IgD-negative memory B cell (primary cell): ENCODE data around the gene MED29. TPM values are rescaled to one million over a fixed set of nuclear protein-coding genes. Genes with fewer than 3 reads are reported as not detected.
A peak's percentile ranks its signal among the peaks of the same experiment; 100 is the strongest.

Experiments
- H3K27ac Mint-ChIP-seq, 3 donors: one replicate each; pipeline ENCODE4 v1.8.0; 2020 to 2022; ENCODE audit warnings: mild to moderate bottlenecking in 3 of 3, mixed read lengths in 3 of 3, moderate library complexity in 1 of 3
- H3K27me3 Mint-ChIP-seq: one replicate; pipeline ENCODE4 v1.8.0; 2021; ENCODE audit warnings: mixed read lengths
- H3K36me3 Mint-ChIP-seq: one replicate; pipeline ENCODE4 v1.8.0; 2020; ENCODE audit warnings: mild to moderate bottlenecking, mixed read lengths
- H3K4me1 Mint-ChIP-seq, 3 donors: one replicate each; pipeline ENCODE4 v1.8.0; 2020 to 2022; ENCODE audit warnings: mixed read lengths in 3 of 3, mild to moderate bottlenecking in 1 of 3
- H3K4me3 Mint-ChIP-seq, 4 donors: one replicate each; pipeline ENCODE4 v1.8.0; 2020 to 2022; ENCODE audit warnings: mild to moderate bottlenecking in 4 of 4, mixed read lengths in 4 of 4, moderate library complexity in 3 of 4
- H3K9me3 Mint-ChIP-seq, 3 donors: one replicate each; pipeline ENCODE4 v1.8.0; 2020 to 2021; ENCODE audit warnings: mixed read lengths in 3 of 3, mild to moderate bottlenecking in 1 of 3
- polyA plus RNA-seq: library from polyadenylated mRNA; unstranded; fragments of 300-500 nt; fragmentation: Illumina TruSeq; gene quantifications from one replicate; pipeline ENCODE4 v1.2.3, GENCODE V29; 2021

The MED29 gene
- polyA plus RNA-seq, 1 donor from 2014 or later: 68.7 TPM

GRCh38 chr19:39380521-39381502 lies 10.4 kb upstream of the MED29 start:
- Mint-ChIP-seq H3K4me3 (peak overlapping the region in 1 of 4 donors; percentile 63), H3K36me3 (peaks cover 6% of the 10 kb centered on the region), H3K27ac (peak overlapping the region in 2 of 3 donors; percentile 48 to 74), H3K9me3 (no peaks in the 10 kb centered on the region), H3K27me3 (no peaks in the 10 kb centered on the region), H3K4me1 (peaks cover 0 to 4% (median 0%) of the 10 kb centered on the region in 3 donors)

- Mint-ChIP-seq H3K27ac (peak overlapping the region in 1 of 3 donors; percentile 79), H3K27me3 (no peaks in the 10 kb centered on the region), H3K4me3 (peak overlapping the region in 1 of 4 donors; percentile 5), H3K9me3 (no peaks in the 10 kb centered on the region), H3K4me1 (peaks cover 0 to 4% (median 0%) of the 10 kb centered on the region in 3 donors), H3K36me3 (peaks cover 4% of the 10 kb centered on the region)
Observed at GRCh38 chr19:39381910-39382611, 9.1 kb upstream of the MED29 start.

GRCh38 chr19:39382991-39383828 lies 8.0 kb upstream of the MED29 start:
- Mint-ChIP-seq H3K4me3 (peak overlapping the region in 1 of 4 donors; percentile 29), H3K27me3 (no peaks in the 10 kb centered on the region), H3K4me1 (peaks cover 0 to 4% (median 0%) of the 10 kb centered on the region in 3 donors), H3K27ac (peak overlapping the region in 2 of 3 donors; percentile 71 to 79), H3K36me3 (peaks cover 4% of the 10 kb centered on the region), H3K9me3 (no peaks in the 10 kb centered on the region)

GRCh38 chr19:39384839-39385568 lies 6.2 kb upstream of the MED29 start:
- Mint-ChIP-seq H3K27me3 (no peaks in the 10 kb centered on the region), H3K9me3 (no peaks in the 10 kb centered on the region), H3K36me3 (peaks cover 3% of the 10 kb centered on the region), H3K4me1 (peaks cover 0 to 4% (median 2%) of the 10 kb centered on the region in 3 donors), H3K27ac (peak overlapping the region in 2 of 3 donors; percentile 90 to 91), H3K4me3 (no peak overlapping the region)

- H3K36me3 Mint-ChIP-seq: peaks cover 3% of the 10 kb centered on the region
- peak overlapping the region in 2 of 4 donors; percentile 43 to 51 for H3K4me3 Mint-ChIP-seq
- H3K27me3 Mint-ChIP-seq: no peaks in the 10 kb centered on the region
- peak overlapping the region in 2 of 3 donors; percentile 14 to 91 for H3K27ac Mint-ChIP-seq
- H3K4me1 Mint-ChIP-seq: peaks cover under 1 to 9% (median 7%) of the 10 kb centered on the region in 3 donors
- no peaks in the 10 kb centered on the region for H3K9me3 Mint-ChIP-seq
Observed at GRCh38 chr19:39385629-39386411, 5.4 kb upstream of the MED29 start.

- Mint-ChIP-seq H3K9me3 (no peaks in the 10 kb centered on the region), H3K4me3 (peak overlapping the region in 1 of 4 donors; percentile 22)
Observed at GRCh38 chr19:39386557-39386956, 4.6 kb upstream of the MED29 start.

GRCh38 chr19:39388657-39389056 lies 2.5 kb upstream of the MED29 start:
- peak overlapping the region; percentile 73 to 88 (median 78) for H3K27ac Mint-ChIP-seq
- peaks cover 7 to 19% (median 16%) of the 10 kb centered on the region in 3 donors for H3K4me1 Mint-ChIP-seq
- no peaks in the 10 kb centered on the region for H3K9me3 Mint-ChIP-seq
- H3K4me3 Mint-ChIP-seq: peak overlapping the region in 1 of 4 donors; percentile 84
- H3K36me3 Mint-ChIP-seq: peaks cover 5% of the 10 kb centered on the region
- H3K27me3 Mint-ChIP-seq: no peaks in the 10 kb centered on the region

More at GRCh38 chr19:39386557-39386956, 4.6 kb upstream of the MED29 start:
- Mint-ChIP-seq H3K36me3 (peaks cover 4% of the 10 kb centered on the region), H3K27ac (peak overlapping the region in 2 of 3 donors; percentile 19 to 91), H3K27me3 (no peaks in the 10 kb centered on the region), H3K4me1 (peaks cover 7 to 13% (median 8%) of the 10 kb centered on the region in 3 donors)

- peak overlapping the region; percentile 78 to 99 (median 98) for H3K27ac Mint-ChIP-seq
- H3K36me3 Mint-ChIP-seq: peaks cover 5% of the 10 kb centered on the region
- H3K4me3 Mint-ChIP-seq: peak overlapping the region; percentile 84 to 97 (median 97)
- H3K4me1 Mint-ChIP-seq: peaks cover 7 to 19% (median 16%) of the 10 kb centered on the region in 3 donors
- H3K27me3 Mint-ChIP-seq: no peaks in the 10 kb centered on the region
- no peaks in the 10 kb centered on the region for H3K9me3 Mint-ChIP-seq
Observed at GRCh38 chr19:39389631-39390414, 1.4 kb upstream of the MED29 start.

- Mint-ChIP-seq H3K36me3 (peaks cover 7% of the 10 kb centered on the region), H3K27ac (peak overlapping the region; percentile 78 to 99 (median 98)), H3K4me3 (peak overlapping the region; percentile 84 to 97 (median 97)), H3K27me3 (no peaks in the 10 kb centered on the region), H3K4me1 (peaks cover 7 to 19% (median 16%) of the 10 kb centered on the region in 3 donors), H3K9me3 (no peaks in the 10 kb centered on the region)
Observed at GRCh38 chr19:39390451-39390750, 777 bp upstream of the MED29 start.

GRCh38 chr19:39397360-39398296 lies 6.5 kb downstream of the MED29 start:
- Mint-ChIP-seq H3K27ac (peak overlapping the region; percentile 93 to 100 (median 95)), H3K4me1 (peaks cover 28 to 39% (median 38%) of the 10 kb centered on the region in 3 donors)

GRCh38 chr19:39398297-39398864 lies 7.2 kb downstream of the MED29 start:
- Mint-ChIP-seq H3K27ac (peak overlapping the region; percentile 93 to 100 (median 95)), H3K9me3 (no peaks in the 10 kb centered on the region), H3K4me3 (peak overlapping the region in 2 of 4 donors; percentile 84 to 89), H3K36me3 (peaks cover 4% of the 10 kb centered on the region), H3K4me1 (peaks cover 28 to 39% (median 37%) of the 10 kb centered on the region in 3 donors), H3K27me3 (no peaks in the 10 kb centered on the region)

More at GRCh38 chr19:39397360-39398296, 6.5 kb downstream of the MED29 start:
- Mint-ChIP-seq H3K36me3 (peaks cover 4% of the 10 kb centered on the region), H3K4me3 (peak overlapping the region; percentile 4 to 89 (median 58)), H3K27me3 (no peaks in the 10 kb centered on the region), H3K9me3 (no peaks in the 10 kb centered on the region)
